NCI-H345 treated with DMSO at 0.1 percent for 48 hours (cell line): ENCODE data around the gene GSX2.
"Not testable (repeated sequence)": the region's sequence is repeated elsewhere in the genome, so short reads cannot be mapped to it uniquely, and the experiment has no call there.

ENCODE experiments used
- DNase-seq: peaks from one replicate; lab custom pipeline; 2025; ENCODE audit not compliant: unreplicated experiment; lab: John Stamatoyannopoulos, UW

Gene GSX2

DNA sequence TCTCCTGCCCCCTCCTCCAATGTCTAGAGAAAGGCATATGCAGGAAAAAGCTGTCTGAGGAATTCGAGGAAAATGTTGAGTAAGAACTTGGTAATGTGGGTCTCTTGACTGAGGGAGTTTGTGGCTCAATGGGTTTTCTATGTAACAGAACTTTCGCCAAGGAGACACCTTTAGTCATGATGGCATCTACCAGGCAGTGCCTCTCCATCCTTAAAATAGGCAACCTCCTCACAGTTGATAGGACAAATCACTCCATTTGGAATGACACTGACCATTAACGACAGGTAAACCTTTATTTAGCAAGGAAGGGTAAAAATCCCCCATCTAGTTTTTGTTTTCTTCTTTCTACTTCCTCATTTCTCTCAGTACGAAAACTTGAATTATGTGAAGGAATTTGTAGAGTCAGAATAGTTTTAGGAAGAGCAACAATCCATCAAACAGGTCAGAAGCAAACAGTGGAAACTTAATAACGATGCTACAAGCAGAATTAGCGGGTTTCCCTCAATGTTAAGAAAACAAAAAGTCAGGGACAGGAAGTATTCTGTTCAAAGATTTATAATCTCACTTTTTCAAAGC lies 2.7 kb downstream of the GSX2 start:
- DNase-seq: no peak

DNA sequence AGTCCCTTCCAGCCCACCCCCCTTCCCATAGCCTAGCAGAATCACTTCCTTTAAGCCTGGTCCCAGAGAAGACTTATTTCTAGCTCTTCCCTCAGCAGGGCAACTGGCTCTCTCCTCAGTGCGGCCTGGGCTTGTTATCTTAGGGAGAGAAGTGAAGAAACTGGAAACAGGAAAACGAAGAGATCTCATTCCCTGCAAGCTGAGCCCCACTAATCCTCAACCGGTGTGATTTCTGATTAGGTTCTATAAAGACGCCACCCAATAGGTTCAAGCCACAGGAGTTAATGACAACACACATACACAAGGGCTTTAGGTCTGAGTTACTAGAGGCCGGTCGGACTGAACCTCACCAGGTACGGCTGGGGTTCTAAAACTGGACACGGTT lies 3.2 kb downstream of the GSX2 start:
- DNase-seq: no peak

DNA sequence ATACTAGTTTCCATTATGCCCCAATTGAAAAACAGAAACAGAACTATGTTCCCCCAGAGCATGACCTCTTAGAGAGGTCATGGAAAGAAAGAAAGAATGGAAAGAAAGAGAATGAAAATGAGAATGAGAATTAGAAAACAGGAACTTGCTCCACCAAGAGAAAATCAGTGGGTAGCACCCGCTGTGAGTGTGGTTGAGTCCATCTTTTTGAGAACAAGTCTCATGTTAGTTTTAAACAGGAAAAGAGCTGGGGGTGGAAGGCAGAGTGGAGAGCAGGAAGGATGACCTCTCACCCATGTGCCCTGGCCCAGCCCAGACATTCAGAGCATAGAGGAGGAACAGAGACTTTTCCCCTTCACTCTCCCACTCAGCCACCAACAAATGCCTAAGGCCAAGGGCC lies 4.9 kb downstream of the GSX2 start:
- no peak for DNase-seq

DNA sequence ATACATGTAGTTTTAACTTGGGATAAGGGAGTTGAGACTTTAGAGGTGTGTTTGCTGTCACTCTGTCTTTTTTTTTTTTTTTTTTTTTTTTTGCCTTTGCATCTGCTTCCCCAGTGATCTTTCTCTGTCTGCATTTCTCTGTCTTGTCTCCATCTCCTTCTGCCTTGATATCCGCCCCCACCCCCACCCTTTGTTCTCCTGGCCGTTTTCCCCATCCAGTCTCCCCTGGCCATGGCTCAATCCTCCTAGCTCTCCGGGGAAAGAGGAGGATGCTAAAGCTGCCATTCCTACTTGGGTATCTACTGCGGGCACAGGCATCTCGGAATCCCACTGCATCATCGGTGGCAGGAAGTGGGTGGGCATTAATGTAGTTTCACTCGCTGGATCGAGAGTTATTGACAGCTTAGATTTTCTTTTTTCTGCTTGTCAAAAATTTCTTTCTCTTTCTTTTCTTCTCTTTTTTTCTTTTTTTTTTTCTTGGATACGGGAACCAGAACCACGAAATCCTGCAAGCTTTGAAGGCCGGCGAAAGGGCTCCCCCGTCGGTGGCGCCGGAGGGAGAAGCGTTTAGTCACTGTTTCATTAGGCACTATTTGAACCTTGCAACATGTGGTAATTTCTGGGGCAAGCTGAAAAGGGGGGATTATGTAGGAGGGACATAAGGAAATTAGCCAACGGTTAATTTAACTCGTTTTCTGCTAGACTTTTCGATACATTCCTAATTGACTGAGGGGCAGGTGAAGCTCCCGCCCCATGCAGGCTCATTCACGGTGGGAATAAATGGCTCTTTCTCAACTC lies 8.2 kb downstream of the GSX2 start:
- DNase-seq: no peak

DNA sequence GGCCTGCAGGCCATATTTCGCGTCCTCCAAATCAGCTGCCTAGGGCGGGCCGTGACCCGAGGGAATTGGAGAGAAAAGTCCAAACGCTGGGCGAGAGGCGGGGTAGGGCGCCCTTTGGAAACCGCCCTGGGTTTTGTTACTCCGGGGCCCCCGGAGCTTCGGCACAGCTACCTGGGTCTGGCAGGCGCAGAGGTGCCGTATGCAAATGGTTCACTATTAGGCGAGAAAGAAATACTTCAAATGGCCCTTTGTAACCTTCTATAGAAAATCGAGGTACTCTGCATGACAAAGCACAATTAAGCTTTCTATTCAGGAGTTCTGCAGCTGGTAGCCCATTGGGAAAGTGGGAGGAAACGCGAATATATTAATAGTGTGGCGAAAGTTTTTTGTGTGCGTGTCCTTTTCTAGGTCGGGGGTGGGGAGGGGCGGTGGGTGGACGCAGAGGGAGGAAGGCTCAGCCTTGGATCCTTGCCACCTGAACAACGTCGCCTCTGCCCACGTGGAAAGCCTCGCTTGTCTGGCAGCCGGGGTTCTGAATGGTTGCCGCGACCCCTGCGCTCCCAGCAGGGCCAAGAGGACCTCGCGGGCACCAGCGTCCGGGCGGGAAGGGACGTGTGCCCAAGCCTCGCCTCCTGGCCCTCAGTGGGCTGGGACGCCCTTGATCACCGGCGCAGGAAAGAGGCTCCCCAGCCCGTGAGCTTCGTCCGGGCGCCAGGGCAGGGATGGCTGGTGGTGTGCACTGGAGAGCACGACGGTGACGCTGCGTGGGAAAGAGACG lies 9.5 kb downstream of the GSX2 start:
- no peak for DNase-seq

DNA sequence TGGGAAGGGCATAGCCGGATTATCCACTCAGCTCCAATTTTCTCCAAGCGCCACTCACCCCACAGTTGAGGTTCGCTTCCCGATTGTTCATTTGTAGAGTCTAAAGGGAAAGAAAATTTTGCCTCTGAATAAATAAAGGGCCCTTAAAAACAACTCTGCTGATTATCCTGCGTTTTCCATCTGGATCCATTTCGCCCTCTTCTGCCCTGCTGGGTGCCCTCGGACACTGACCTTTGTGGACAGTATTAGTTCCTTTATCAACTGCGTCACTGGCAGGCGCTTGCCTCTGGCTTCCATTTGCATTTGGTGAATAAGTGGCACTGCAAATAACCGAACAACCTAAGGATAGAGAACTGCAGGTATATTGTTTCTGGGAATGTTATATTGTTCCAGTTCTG lies 10.1 kb downstream of the GSX2 start:
- no peak for DNase-seq

DNA sequence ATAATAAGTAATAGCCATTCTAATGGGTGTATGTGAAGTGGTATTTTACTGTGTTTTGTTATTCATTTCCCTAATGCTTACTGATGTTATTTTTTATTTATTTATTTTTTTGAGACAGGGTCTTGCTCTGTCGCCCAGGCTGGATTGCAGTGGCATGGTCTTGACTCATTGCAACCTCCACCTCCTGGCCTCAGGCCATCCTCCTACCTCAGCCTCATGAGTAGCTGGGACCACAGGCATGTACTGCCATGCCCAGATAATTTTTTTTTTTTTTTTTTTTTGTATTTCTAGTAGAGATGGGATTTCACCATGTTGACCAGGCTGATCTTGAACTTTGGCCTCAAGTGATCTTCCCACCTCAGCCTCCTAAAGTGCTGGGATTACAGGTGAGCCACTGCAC lies 13.2 kb downstream of the GSX2 start:
- not testable (repeated sequence) for DNase-seq

DNA sequence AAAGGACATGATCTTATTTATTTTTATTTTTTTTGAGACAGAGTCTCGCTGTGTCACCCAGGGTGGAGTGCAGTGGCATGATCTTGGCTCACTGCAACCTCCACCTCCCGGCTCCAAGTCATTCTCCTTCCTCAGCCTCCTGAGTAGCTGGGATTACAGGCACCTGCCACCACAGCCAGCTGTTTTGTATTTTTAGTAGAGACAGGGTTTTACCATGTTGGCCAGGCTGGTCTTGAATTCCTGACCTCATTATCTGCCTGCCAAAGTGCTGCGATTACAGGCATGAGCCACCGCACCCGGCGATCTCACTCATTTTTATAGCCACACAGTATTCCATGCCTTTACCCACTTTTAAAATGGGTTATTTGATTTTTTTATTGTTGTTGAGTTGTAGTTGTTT lies 16.3 kb downstream of the GSX2 start:
- not testable (repeated sequence) for DNase-seq

DNA sequence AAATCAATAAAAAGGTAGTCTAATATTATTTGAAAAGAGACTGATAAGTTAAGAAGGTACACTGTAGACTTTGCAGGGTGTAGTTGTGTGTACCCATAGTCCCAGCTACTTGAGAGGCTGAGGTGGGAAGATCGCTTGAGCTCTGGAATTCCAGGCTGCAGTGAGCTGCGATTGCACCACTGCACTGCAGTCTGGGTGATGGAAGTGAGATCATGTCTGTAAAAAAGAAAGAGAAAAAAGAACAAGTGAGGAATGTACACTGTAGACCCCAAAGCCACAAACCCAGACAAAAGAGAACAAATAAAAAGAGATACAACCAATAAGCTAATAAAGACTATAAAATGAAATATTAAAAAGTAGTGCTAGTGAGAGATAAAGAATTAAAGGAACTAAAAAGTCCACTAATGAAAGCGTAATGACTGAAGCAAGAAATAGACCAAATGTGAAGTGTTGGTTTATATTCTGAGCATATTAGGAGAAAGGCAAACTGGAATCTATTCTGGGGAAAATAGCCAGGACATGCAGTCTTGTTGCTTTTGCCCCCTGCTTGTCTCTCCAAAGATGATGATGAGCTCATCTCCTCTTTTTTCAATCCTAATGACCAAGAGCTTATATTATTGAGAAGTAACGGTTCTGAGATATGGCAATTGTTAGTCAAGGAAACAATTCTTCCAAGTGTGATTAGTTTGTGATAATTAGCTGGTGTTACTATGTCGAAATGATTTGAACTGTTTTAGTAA lies 19.1 kb downstream of the GSX2 start:
- DNase-seq: no peak

DNA sequence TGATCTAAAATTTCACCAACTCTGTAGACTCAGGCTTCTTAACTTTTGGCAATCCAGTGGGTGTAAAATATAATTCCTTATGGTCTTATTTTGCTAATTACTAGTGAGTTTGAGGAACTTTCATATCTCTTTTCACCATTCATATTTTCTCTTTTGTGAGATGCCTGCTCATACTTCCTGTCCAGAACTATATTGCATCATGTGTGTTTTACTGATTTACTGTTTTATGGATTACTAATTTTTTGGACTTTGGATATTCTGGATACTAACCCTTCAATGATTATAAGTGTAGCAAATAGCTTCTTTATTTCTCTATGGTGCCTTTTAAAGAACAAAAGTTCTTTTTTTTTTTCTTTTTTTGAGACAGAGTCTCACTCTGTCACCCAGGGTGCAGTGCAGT lies 20.6 kb downstream of the GSX2 start:
- DNase-seq: no peak

DNA sequence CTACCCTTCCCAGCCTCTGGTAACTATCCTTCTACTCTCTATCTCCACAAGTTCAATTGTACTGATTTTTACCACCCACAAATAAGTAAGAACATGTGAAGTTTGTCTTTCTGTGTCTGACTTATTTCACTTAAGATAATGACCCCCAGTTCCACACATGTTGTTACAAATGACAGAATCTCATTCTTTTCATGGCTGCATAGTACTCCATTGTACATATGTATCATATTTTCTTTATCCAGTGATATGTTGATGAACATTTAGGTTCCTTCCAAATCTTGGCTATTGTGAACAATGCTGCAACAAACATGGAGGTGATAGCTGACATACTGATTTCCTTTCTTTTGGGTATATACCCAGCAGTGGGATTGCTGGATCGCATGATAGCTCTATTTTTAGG lies 27.7 kb downstream of the GSX2 start:
- DNase-seq: no peak

DNA sequence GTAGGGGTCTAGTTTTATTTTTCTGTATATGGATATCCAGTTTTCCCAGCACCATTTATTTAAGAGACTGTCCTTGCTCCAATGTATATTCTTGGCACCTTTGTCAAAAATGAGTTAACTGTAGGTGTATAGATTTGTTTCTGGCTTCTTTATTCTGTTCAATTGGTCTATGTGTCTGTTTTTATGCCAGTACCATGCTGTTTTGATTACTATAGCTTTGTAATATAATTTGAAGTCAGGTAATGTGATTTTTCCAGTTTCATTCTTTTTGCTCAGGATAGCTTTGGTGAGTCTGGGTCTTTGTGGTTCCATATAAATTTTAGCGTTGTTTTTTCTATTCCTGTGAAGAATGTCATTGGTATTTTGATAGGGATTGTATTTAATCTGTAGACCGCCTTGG lies 28.7 kb downstream of the GSX2 start:
- DNase-seq: not testable (repeated sequence)

DNA sequence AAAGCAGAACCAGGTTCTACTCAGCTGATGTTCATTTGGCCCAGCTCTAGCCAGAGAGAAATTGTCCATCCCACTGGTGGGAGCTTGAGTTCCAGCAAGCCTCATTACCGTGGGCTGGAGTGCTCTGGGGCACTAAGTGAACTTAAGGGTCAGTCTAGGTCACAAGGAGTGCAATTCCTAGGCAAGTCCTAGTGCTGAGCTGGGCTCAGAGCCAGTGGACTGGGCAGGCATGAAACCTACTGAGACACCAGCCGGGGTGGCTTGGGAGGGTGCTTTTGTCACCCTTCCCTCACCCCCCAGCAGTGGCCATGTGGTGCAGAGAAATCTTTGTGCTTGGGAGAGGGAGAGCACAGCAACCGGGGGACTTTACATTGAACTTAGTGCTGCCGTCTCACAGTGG lies 39.4 kb downstream of the GSX2 start:
- DNase-seq: no peak

DNA sequence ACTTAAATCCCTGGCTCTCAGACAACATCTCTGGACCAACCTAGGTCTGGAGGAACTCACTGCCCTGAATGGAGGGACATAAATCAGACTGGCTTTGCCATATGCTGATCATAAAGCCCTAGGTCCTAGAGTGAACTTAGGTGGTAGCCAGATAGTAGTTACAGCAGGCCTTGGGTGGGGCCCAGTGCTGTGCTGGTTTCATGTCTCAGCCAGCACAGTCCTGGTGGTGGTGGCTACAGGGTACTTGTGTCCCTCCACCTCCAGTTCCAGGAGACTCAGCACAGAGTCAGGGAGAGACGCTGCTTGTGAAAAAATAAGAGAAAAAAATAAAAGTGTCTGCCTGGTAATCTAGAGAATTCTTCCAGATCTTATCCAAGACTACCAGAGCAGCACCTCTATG lies 40.3 kb downstream of the GSX2 start:
- no peak for DNase-seq

DNA sequence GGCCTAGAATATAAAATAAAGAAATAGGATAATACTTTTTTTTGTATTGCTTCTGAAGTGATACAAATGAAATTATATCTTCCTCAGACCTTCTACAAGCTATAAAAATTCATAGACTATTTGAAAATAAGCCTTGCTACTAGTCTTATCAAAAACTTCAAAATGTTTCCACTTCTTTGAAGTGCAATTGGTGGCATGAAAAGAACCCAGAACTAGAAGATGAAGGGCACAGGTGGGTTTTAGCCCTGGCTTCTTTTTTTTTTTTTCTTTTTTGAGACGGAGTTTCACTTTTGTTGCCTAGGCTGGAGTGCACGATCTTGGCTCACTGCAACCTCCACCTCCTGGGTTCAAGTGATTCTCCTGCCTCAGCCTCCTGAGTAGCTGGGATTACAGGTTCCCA lies 44.2 kb downstream of the GSX2 start:
- no peak for DNase-seq

DNA sequence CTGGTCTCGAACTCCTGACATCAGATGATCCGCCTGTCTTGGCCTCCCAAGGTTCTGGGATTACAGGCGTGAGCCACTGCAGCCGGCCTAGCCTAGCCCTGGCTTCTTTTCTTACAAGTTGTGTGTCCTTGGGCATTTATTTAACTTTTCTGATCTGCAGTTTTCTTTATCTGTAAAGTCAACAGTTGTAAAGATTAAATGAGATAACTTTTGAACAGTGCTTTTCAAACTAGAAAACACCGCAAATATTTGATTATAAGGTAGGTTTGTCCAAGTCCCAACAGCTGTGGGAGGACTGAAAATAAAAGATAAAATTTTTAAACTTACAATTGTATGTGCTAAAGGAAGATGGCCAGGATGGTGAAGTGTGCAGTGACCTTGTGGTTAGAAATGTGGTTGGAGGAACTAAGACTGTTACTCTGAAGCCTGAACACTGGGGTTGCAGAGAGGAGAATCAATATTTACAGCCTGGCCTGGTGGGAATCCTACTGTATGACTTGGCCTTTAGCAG lies 44.8 kb downstream of the GSX2 start:
- no peak for DNase-seq

DNA sequence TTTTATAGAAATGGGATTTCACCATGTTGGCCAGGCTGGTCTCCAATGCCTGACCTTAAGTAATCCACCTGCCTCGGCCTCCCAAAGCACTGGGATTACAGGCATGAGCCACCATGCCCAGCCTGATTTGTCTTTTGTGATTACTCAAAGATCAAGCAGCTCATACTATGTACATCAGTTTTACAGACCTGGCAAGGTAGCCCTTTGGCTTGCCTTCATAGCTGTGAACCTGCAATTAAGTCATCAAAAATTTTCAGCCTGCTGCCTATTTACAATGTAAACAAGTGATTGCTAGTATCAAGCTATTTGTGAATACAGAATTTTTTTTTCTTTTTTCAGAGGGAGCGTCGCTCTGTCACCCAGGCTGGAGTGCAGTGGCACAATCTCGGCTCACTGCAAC lies 46.2 kb downstream of the GSX2 start:
- DNase-seq: no peak

DNA sequence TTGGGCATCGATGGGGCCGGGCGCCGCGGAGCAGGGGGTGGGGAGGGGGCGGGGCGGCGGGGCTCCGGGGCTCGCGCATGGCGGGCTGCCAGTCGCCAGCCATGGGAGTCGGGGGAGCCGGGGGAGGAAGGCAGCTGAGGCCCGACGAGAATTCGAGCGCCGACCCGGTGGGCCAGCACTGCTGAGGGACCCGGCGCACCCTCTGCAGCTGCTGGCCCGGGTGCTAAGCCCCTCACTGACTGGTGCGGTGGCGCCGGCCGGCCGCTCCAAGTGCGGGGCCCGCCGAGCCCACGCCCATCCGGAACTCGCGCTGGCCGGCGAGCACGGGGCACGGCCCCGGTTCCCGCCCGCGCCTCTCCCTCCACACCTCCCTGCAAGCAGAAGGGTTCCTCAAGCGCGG lies 49.4 kb downstream of the GSX2 start:
- no peak for DNase-seq
